Hematopoietic multipotent progenitor cell treated with erythropoietin and hydrocortisone succinate and interleukin-3 and kit ligand, for 6 days (in vitro differentiated cells): Measurements from ENCODE around the gene TMEM132A.

Experiments
- DNase-seq: peaks from one replicate; pipeline ENCODE4 v3.0.0-alpha.2; 2015

TMEM132A gene

GRCh38 chr11:60923326-60923725 is 934 bp upstream of the TMEM132A start:
- DNase-seq: no peak

- no peak for DNase-seq
These were observed 505 bp upstream of the TMEM132A start for GRCh38 chr11:60923800-60924109.

DNA sequence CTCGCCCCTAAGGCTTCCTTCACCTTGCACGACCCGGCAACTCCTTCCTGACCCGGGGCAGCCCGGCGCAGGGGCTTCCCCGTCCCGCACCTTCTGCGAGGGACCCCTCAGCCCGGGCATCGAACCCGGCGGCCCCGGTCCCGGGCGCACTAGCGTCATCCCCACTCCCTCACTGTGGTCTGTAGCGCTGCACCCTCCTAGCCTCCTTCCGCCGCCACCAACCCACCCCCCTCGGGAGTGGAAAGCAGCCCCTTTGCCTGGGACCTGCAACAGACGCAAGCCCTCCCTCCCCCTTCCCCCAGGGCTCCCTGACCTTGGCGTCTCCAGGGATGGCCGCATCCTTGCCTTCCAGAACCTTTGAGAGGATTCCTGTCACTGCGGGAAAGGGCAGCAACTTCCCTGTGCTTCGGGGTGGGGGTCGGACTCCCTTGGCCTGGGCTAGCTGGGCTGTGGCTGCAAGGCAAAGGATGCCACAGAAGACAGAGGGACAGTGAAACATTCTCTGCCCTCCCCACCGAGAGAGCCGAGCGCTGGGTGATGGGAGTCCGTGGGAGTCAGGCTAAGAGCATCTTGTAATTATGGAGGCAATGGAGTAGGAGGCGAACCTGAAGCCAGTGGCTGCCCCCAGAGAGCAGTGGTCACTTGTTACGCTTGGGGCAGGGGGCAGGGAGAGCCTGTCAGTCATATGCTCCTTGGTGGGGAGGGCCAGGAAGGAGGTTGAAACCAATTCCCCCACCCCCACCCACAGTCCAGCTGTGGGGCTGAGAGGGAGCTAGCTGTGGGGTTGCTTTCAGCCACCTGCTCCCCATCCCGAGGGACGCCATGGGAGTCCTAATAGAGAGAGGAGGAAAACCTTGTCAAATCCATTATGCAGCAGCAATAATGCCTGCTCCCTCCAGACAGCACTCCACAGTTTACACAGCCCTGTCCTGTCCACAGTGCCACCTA is 920 bp downstream of the TMEM132A start:
- no peak for DNase-seq

DNA sequence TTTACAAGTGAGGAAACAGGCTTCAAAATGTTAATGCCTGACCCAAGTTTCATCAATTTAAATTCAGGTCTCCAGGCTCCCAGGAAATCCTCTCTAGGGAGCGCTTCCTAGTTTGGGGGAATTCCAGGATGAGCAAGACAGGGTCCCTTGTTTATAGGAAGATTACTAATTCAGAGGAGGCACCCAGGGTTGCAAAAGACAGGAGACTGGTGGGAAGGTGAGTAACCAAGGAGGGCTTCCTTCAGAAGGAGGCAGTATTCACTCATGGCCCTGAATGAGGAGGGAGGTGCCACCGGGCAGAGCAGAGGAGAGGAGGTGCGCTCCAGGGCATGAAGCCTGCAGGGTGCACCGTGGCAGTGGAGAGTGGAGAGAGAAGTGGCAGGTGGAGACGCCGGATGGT is 1.6 kb downstream of the TMEM132A start:
- DNase-seq: no peak

- DNase-seq: no peak
These were observed 2.2 kb downstream of the TMEM132A start for GRCh38 chr11:60926500-60926899.

DNA sequence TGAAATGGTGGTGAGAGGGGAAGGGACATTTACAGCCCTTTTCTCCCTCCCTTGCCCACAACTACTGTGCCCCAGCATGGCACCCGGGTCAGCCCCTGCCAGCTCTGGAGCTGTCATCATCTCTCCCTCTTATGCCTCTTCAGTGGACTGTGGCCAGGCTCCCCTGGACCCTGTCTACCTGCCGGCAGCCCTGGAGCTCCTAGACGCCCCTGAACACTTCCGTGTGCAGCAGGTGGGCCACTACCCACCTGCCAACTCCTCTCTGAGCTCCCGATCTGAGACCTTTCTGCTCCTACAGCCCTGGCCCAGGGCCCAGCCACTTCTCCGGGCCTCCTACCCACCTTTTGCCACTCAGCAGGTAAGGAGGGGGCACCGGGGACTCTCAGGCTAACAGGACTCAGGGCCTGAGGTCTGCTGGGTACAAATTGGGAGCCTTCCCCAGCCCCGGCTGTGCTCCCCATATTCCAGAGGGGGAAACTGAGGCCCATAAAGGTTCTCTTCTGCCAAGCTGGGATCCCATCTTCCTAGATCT is 2.9 kb downstream of the TMEM132A start:
- DNase-seq: no peak

DNA sequence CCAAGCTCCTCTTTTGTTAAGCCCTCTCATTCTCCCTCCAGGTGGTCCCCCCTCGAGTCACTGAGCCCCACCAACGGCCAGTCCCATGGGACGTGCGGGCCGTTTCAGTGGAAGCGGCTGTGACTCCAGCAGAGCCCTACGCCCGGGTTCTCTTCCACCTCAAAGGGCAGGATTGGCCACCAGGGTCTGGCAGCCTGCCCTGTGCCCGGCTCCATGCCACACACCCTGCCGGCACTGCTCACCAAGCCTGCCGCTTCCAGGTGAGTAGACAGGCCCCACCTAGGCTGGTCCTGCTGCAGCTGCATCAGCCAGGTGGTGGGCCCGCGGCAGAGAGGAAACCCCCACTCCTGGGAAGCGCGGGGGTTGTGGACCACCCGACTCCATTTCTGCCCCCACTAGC is 3.3 kb downstream of the TMEM132A start:
- no peak for DNase-seq

- DNase-seq: no peak
These were observed 4.3 kb downstream of the TMEM132A start for GRCh38 chr11:60928563-60929001.

DNA sequence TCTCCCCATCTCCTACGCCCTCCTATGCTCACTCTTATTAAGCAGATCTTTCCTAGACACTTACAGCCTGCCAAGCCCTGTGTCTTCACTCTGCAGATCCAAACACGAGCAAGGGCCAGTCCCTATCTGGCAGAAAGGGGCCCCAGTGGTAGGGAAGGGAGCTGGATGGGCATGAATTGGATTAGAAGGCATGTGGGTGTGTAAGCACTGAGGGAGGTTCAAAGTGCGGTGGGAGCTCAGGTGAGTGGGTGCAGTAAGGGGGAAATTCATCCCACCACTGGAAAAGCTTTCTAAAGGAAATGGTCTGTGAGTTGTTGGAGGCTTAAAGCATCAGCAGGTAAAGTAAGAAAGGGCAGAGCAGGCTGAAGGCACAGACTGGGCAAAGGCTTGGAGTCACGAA is 5.5 kb downstream of the TMEM132A start:
- DNase-seq: no peak

DNA sequence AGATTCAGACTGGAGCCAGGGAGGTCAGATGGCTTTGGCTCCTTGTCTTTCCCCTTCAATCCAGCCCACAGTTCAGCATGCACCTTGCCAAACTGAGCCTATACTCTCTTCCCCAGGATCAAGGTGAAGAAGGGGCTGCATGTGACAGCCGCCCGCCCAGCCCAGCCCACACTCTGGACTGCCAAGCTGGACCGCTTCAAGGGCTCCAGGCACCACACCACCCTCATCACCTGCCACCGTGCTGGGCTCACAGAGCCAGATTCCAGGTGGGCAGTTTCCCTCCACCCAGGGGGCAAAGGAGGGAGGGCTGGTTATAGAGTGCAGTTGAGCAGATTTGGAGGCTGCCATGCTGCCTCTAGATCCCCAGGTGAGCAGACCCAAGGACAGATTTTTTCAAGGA is 6.1 kb downstream of the TMEM132A start:
- no peak for DNase-seq

GRCh38 chr11:60931917-60932316 is 7.7 kb downstream of the TMEM132A start:
- DNase-seq: no peak

DNA sequence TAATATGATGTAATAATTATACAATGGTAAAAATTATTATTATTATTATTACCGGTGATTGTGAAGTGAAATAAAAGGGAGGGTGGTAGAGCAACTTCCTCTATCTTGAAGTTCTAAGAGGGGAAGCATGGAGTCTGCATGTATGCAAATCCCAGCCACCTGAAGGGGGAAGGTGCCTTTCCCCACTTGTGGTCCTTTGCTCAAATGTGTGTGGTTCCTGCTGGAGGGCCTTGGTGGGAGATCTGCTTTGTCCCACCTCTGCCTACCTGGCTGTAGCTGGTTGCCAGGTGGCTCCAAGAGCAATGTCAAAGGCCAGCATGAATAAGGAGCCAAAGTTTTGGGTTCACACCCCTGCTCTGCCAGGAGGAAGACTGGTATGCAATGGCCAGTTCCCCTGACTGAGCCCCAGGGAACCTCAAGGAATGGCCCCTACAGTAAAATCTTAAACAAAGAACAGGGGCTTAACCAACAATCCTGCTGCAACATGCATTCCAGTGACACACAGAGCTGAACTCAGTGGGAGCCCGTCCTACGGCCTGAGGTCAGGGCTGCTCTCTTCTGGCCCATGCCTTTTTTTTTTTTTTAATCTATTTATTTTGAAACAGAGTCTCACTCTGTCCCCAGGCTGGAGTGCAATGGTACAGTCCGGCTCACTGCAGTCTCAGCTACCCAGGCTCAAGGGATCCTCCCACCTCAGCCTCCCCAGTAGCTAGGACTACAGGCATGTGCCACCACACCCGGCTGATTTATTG is 8.5 kb downstream of the TMEM132A start:
- no peak for DNase-seq

GRCh38 chr11:60933416-60934123 is 9.3 kb downstream of the TMEM132A start:
- DNase-seq: no peak

DNA sequence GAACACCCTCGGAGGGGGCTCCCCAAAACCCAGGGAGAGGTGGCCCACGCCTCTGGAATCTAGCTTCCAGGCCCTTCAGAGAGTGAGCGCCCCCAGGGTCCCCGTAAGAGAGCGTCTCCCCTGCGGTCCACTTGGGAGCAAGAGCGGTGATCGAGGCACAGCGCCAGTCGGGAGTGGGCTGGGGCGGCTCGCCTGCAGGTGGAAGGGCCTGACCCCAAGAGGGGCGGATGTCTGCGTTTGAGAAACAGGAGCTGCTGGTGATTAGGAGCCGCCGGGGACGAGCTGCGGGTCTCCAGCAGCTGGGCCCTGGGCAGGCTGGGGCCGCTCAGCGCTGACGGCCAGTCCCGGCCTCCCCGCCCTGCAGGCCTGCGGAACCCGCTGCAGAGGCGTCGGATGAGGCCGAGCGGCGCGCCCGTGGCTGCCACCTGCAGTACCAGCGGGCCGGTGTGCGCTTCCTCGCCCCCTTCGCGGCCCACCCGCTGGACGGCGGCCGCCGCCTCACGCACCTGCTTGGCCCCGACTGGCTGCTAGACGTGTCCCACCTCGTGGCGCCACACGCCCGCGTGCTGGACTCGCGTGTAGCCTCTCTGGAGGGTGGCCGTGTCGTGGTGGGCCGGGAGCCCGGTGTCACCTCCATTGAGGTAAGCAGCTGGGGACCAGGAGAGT is 10.0 kb downstream of the TMEM132A start:
- DNase-seq: no peak

DNA sequence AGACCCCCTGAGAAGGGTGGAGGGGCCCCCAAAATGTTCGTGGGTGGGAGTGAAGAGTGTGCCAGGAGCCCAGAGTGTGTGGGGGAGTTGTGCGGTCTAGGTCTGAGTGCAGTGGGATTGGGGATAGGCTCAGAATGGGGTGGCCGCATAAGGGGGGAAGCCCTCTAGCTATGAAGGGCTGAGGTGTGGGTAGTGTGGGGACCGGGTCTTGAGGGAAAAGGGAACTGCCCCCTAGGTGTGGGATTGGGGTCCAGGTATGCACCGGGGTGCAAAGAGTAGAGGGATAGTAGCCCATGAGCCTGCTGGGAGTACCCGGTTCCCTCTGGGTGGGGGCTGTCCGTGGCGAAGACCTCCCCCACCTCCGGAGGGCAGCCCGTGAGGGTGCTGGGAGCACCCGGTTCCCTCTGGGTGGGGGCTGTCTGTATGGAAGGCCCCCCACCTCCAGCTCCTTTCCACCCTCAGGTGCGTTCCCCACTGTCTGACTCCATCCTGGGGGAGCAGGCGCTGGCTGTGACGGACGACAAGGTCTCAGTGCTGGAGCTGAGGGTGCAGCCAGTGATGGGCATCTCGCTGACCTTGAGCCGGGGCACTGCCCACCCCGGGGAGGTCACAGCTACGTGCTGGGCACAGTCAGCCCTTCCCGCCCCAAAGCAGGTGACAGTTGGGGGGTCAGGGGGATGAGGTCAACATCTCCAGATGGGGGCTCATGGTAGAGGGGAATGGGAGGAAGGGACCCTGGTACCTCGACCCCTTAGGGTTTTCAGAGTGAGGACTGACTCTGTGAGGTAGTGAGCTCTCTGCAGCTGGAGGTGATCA is 10.7 kb downstream of the TMEM132A start:
- no peak for DNase-seq

- no peak for DNase-seq
These were observed 11.6 kb downstream of the TMEM132A start for GRCh38 chr11:60935676-60936442.

GRCh38 chr11:60936467-60937143 is 12.3 kb downstream of the TMEM132A start:
- no peak for DNase-seq

DNA sequence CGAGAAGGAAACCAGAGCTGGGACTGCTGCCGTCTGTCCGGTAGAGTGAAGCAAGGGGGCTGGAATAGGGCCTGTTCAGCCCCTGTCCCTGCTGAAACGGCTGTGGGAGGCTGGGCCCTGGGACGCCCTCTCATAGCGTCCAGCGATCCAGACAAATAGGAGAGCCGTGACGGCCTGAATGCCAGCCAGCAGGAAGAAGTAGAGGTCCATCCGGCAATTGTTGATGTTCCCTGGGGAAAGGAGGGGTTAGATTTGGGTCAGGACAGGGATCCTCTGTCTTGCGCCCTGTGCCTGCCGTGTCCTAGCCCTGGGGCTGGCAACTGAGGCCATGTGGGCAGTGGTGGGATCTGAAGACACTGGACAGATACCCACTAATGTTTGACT is 12.9 kb downstream of the TMEM132A start:
- no peak for DNase-seq

DNA sequence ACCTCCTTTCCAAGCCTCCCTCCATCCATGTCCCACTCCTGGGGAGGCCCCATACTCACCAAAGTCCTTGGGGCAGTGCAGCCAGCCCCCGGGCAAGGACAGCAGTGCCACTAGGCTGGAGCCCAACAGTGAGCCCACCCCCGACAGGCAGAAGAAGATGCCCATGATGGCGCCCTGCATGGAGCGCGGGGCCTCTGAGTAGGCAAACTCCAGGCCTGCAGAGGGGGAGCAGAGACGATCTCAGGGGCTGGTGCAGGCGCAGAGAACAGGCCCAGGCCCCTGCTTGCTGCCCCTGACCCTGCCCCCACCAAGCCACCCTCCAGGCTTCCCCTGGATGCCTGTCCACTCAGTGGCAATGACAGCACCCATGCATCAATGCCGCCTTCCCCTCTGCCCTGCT is 13.6 kb downstream of the TMEM132A start:
- no peak for DNase-seq

DNA sequence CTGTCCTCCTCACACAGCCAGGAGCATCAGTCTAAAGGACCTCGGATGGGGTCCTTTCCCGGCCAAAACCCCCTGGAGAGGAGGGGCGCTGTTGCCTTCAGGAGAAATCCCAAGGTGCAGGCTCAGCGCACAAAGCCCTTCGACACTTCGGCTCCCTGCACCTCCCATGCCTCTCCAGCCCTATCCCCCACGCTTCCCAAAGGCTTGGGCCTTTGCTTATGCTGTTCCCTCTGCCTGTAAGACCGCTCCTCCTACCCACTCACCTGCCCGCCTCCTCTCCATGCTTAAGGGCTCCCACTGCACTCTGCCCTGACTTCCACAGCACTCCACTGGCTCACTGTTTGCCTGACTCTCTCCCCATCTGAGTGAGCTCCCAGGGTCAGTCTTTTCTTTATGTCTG is 14.2 kb downstream of the TMEM132A start:
- DNase-seq: no peak

DNA sequence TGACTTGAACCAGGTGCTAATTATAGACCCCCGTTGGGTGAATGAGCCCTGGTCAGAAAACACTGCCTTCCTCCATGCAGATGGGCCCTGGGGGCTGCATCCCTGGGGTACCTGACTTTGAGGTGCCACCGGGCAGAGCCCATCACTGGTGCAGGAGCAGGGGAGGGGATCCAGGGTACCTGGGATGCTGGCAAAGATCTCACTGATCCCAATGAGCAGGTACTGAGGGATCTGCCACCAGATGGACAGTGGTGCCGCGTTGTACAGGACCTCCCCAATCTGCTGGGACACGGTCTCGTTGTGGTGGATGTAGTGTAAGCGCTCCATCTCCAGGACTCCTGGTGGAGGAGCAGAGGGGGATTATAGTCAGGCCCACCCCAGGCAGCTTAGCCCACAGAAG is 15.0 kb downstream of the TMEM132A start:
- no peak for DNase-seq
